ENCODE measurements around the gene MATN4.
A peak's percentile ranks its signal among the peaks of the same experiment; 100 is the strongest.

MATN4 gene

DNA sequence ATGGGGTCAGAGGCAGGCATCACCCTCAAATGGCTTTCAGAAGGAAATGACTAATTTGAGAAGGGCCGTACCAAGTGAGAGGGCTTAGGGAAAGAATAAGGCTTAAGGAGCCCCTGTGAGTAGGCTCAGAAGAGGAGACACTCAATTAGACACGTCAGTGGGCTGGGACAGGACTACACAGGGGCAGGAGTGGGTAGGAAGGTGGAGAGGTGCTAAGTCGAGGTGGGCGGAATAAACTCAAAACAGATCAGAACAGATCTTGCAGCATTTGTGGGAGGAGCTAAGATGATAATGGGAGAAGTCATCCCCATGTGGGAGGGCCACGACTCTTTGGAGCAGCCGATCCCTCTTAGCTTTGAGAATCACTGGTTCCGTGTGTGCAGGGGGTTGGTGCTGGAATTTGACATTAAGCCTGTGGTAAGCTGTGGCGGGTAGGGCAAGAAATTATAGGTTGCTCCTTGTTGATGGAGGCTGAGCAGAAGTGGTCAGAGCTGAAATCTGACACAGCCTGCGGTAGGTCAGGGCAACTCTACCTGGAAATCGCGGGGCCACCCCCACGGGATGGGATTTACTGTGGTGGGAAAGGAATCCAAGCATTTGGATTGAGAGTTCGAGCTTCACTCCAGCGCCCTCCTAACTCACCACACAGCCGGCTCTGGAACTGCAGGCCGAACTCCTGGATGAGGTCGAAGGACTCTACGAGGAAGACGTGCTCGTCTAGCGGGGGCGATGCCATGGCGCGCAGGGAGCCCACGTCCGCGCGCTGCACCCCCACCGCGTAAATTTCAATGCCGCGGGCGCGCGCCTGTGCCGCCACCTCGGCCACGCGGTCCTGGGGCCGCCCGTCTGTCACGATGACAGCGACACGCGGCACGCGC, 4.3 kb downstream of the MATN4 start:
- no peak overlapping the region for H3K4me3 ChIP-seq (ENCODE audit: insufficient read depth in 1 of 2, low read depth in 1 of 2, low read length in 2 of 2)
- no peak overlapping the region for H2BK120ac ChIP-seq (ENCODE audit: low read depth, low read length)
- no peak overlapping the region for H2AFZ ChIP-seq (ENCODE audit: low read depth, low read length)
- H3K4me2 ChIP-seq (ENCODE audit: low read length, poor library complexity, severe bottlenecking) = no peak overlapping the region
- peaks cover 0 to 5% of the 10 kb centered on the region in 2 experiments for H3K36me3 ChIP-seq (ENCODE audit: control insufficient read depth in 1 of 2, insufficient read depth in 2 of 2, low read depth in 1 of 2, low read length in 2 of 2)
- H3K23ac ChIP-seq (ENCODE audit: low read length in 2 of 2) = no peak overlapping the region
- no peak overlapping the region for H2BK15ac ChIP-seq (ENCODE audit: low read depth, poor library complexity, severe bottlenecking)
- H3K18ac ChIP-seq (ENCODE audit: low read depth in 1 of 2, low read length in 2 of 2) = no peak overlapping the region
- no peak for DNase-seq
- H3K79me1 ChIP-seq (replicated peaks; ENCODE audit: low read length, poor library complexity, severe bottlenecking) = no peaks in the 10 kb centered on the region
- peaks cover 3% of the 10 kb centered on the region for H3K4me1 ChIP-seq (ENCODE audit: control insufficient read depth, insufficient read depth, low read depth, low read length)
- H2BK12ac ChIP-seq (ENCODE audit: low read length in 2 of 2) = no peak overlapping the region
- no peak overlapping the region for H3K27ac ChIP-seq (ENCODE audit: low read length, poor library complexity, severe bottlenecking)
- no peaks in the 10 kb centered on the region for H3K9me3 ChIP-seq (ENCODE audit: control insufficient read depth, low read length)
- 95% methylated on average over 44 of the region's 47 CpGs for WGBS
- no peak overlapping the region for H3K9ac ChIP-seq (ENCODE audit: low read length)
- H3K27me3 ChIP-seq (ENCODE audit: control insufficient read depth in 1 of 2, insufficient read depth in 1 of 2, low read length in 2 of 2) = peaks cover 0 to 51% of the 10 kb centered on the region in 2 experiments
- H3K14ac ChIP-seq (ENCODE audit: low read length in 2 of 2) = no peak overlapping the region
- no peak overlapping the region for H3K4ac ChIP-seq (ENCODE audit: low read depth in 1 of 2, low read length in 2 of 2)
- no peak overlapping the region for H4K8ac ChIP-seq (ENCODE audit: low read length)
- no peak overlapping the region for H2AK5ac ChIP-seq (ENCODE audit: low read length, severe bottlenecking)
- H4K91ac ChIP-seq (ENCODE audit: low read length) = no peak overlapping the region
- no peak overlapping the region for H2BK5ac ChIP-seq (ENCODE audit: low read depth, low read length, poor library complexity, severe bottlenecking)

DNA sequence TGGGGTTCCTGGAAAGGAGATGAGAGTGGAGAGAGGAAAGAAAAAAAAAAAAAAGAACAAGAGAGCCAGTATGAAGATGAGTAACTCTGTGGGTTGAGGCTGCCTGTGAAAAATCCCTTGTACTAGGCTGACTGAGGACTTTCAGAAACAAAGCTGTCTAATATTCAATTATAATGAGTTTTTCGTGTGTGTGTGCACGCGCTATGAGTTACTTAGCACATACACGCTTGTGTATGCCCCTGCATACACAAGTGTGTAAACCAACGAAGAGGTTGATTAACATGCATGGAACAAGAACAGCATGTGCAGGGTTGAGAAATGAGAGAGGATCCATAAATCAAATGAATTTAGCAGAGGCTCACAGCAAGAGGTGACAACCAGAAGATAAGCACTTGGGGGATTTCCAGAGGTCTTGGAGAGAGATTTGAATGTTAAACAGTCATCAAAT, 6.3 kb downstream of the MATN4 start:
- peaks cover 0 to 5% of the 10 kb centered on the region in 2 experiments for H3K36me3 ChIP-seq (ENCODE audit: control insufficient read depth in 1 of 2, insufficient read depth in 2 of 2, low read depth in 1 of 2, low read length in 2 of 2)
- DNase-seq = no peak
- H4K91ac ChIP-seq (ENCODE audit: low read length) = no peak overlapping the region
- no peak overlapping the region for H2BK12ac ChIP-seq (ENCODE audit: low read length in 2 of 2)
- no peak overlapping the region for H4K8ac ChIP-seq (ENCODE audit: low read length)
- no peak overlapping the region for H2BK5ac ChIP-seq (ENCODE audit: low read depth, low read length, poor library complexity, severe bottlenecking)
- WGBS = 87% methylated on average over 5 of the region's 5 CpGs
- no peak overlapping the region for H3K4me2 ChIP-seq (ENCODE audit: low read length, poor library complexity, severe bottlenecking)
- no peak overlapping the region for H3K18ac ChIP-seq (ENCODE audit: low read depth in 1 of 2, low read length in 2 of 2)
- H3K27ac ChIP-seq (ENCODE audit: low read length, poor library complexity, severe bottlenecking) = no peak overlapping the region
- peaks cover 0 to 34% of the 10 kb centered on the region in 2 experiments for H3K27me3 ChIP-seq (ENCODE audit: control insufficient read depth in 1 of 2, insufficient read depth in 1 of 2, low read length in 2 of 2)
- H3K4me3 ChIP-seq (ENCODE audit: insufficient read depth in 1 of 2, low read depth in 1 of 2, low read length in 2 of 2) = no peak overlapping the region
- H2BK15ac ChIP-seq (ENCODE audit: low read depth, poor library complexity, severe bottlenecking) = no peak overlapping the region
- H3K4me1 ChIP-seq (ENCODE audit: control insufficient read depth, insufficient read depth, low read depth, low read length) = peaks cover 3% of the 10 kb centered on the region
- no peak overlapping the region for H3K14ac ChIP-seq (ENCODE audit: low read length in 2 of 2)
- no peaks in the 10 kb centered on the region for H3K79me1 ChIP-seq (replicated peaks; ENCODE audit: low read length, poor library complexity, severe bottlenecking)
- no peak overlapping the region for H3K4ac ChIP-seq (ENCODE audit: low read depth in 1 of 2, low read length in 2 of 2)
- H2BK120ac ChIP-seq (ENCODE audit: low read depth, low read length) = no peak overlapping the region
- H3K9me3 ChIP-seq (ENCODE audit: control insufficient read depth, low read length) = no peaks in the 10 kb centered on the region
- no peak overlapping the region for H3K9ac ChIP-seq (ENCODE audit: low read length)
- H2AFZ ChIP-seq (ENCODE audit: low read depth, low read length) = no peak overlapping the region
- no peak overlapping the region for H3K23ac ChIP-seq (ENCODE audit: low read length in 2 of 2)
- no peak overlapping the region for H2AK5ac ChIP-seq (ENCODE audit: low read length, severe bottlenecking)

DNA sequence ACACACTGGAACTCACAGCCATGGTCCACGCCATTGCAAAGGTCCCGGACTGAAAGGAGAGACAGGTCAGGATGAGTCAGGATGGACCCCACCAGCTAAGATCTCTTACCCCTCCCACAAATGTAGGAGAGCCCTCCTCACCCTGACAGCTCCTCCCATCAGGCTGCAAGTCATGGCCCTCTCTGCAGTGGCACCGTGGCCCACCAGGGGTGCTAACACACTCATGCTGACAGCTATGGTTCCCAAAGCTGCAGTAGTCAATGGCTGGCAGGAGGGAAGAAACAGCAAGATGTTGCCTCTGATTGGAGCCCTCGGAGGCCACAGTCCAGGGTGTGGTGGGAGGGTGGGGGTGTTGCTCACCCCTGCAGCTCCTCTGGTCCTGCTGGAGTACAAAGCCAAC, 7.1 kb downstream of the MATN4 start:
- H2BK15ac ChIP-seq (ENCODE audit: low read depth, poor library complexity, severe bottlenecking) = no peak overlapping the region
- no peak overlapping the region for H2BK120ac ChIP-seq (ENCODE audit: low read depth, low read length)
- H3K79me1 ChIP-seq (replicated peaks; ENCODE audit: low read length, poor library complexity, severe bottlenecking) = no peaks in the 10 kb centered on the region
- H2AFZ ChIP-seq (ENCODE audit: low read depth, low read length) = no peak overlapping the region
- H3K23ac ChIP-seq (ENCODE audit: low read length in 2 of 2) = no peak overlapping the region
- H3K4ac ChIP-seq (ENCODE audit: low read depth in 1 of 2, low read length in 2 of 2) = no peak overlapping the region
- H2AK5ac ChIP-seq (ENCODE audit: low read length, severe bottlenecking) = no peak overlapping the region
- no peak overlapping the region for H4K91ac ChIP-seq (ENCODE audit: low read length)
- H4K8ac ChIP-seq (ENCODE audit: low read length) = no peak overlapping the region
- peak overlapping the region in 1 of 2 experiments; percentile 25 for H2BK12ac ChIP-seq (ENCODE audit: low read length in 2 of 2)
- no peak overlapping the region for H3K18ac ChIP-seq (ENCODE audit: low read depth in 1 of 2, low read length in 2 of 2)
- H3K4me3 ChIP-seq (ENCODE audit: insufficient read depth in 1 of 2, low read depth in 1 of 2, low read length in 2 of 2) = no peak overlapping the region
- peak; percentile 50 for DNase-seq
- no peak overlapping the region for H3K27ac ChIP-seq (ENCODE audit: low read length, poor library complexity, severe bottlenecking)
- H3K4me1 ChIP-seq (ENCODE audit: control insufficient read depth, insufficient read depth, low read depth, low read length) = peaks cover 2% of the 10 kb centered on the region
- H3K36me3 ChIP-seq (ENCODE audit: control insufficient read depth in 1 of 2, insufficient read depth in 2 of 2, low read depth in 1 of 2, low read length in 2 of 2) = peaks cover 0 to 5% of the 10 kb centered on the region in 2 experiments
- no peak overlapping the region for H3K9ac ChIP-seq (ENCODE audit: low read length)
- WGBS = 33% methylated on average over 4 of the region's 4 CpGs
- H3K14ac ChIP-seq (ENCODE audit: low read length in 2 of 2) = no peak overlapping the region
- peaks cover 0 to 29% of the 10 kb centered on the region in 2 experiments for H3K27me3 ChIP-seq (ENCODE audit: control insufficient read depth in 1 of 2, insufficient read depth in 1 of 2, low read length in 2 of 2)
- no peak overlapping the region for H3K4me2 ChIP-seq (ENCODE audit: low read length, poor library complexity, severe bottlenecking)
- H2BK5ac ChIP-seq (ENCODE audit: low read depth, low read length, poor library complexity, severe bottlenecking) = no peak overlapping the region
- no peaks in the 10 kb centered on the region for H3K9me3 ChIP-seq (ENCODE audit: control insufficient read depth, low read length)

DNA sequence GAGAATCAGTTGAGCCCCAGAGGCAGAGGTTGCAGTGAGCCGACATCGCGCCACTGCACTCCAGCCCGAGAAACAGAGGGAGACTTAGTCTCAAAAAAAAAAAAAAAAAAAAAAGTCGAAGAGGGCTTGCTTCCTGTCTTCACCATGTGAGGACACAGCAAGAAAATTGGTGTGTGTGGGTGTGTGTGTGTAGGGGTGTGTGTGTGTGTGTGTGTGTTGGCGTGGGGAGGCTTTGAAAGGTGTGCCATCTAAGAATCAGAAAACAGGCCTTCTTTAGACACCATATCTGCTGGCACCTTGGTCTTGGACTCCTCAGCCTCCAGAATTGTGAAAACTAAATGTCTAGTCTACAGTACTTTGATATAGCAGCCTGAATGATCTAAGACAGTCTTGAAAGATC, 8.3 kb downstream of the MATN4 start:
- no peak overlapping the region for H2BK15ac ChIP-seq (ENCODE audit: low read depth, poor library complexity, severe bottlenecking)
- H3K4me1 ChIP-seq (ENCODE audit: control insufficient read depth, insufficient read depth, low read depth, low read length) = peaks cover 2% of the 10 kb centered on the region
- no peak overlapping the region for H4K91ac ChIP-seq (ENCODE audit: low read length)
- WGBS = 95% methylated on average over 5 of the region's 6 CpGs
- H2BK12ac ChIP-seq (ENCODE audit: low read length in 2 of 2) = no peak overlapping the region
- no peaks in the 10 kb centered on the region for H3K9me3 ChIP-seq (ENCODE audit: control insufficient read depth, low read length)
- no peak overlapping the region for H3K4ac ChIP-seq (ENCODE audit: low read depth in 1 of 2, low read length in 2 of 2)
- H3K18ac ChIP-seq (ENCODE audit: low read depth in 1 of 2, low read length in 2 of 2) = no peak overlapping the region
- no peaks in the 10 kb centered on the region for H3K79me1 ChIP-seq (replicated peaks; ENCODE audit: low read length, poor library complexity, severe bottlenecking)
- H3K4me2 ChIP-seq (ENCODE audit: low read length, poor library complexity, severe bottlenecking) = no peak overlapping the region
- H3K27me3 ChIP-seq (ENCODE audit: control insufficient read depth in 1 of 2, insufficient read depth in 1 of 2, low read length in 2 of 2) = peaks cover 0 to 20% of the 10 kb centered on the region in 2 experiments
- H2AFZ ChIP-seq (ENCODE audit: low read depth, low read length) = no peak overlapping the region
- H3K23ac ChIP-seq (ENCODE audit: low read length in 2 of 2) = no peak overlapping the region
- no peak overlapping the region for H2BK120ac ChIP-seq (ENCODE audit: low read depth, low read length)
- H3K27ac ChIP-seq (ENCODE audit: low read length, poor library complexity, severe bottlenecking) = no peak overlapping the region
- no peak overlapping the region for H4K8ac ChIP-seq (ENCODE audit: low read length)
- no peak overlapping the region for H2AK5ac ChIP-seq (ENCODE audit: low read length, severe bottlenecking)
- no peak for DNase-seq
- H2BK5ac ChIP-seq (ENCODE audit: low read depth, low read length, poor library complexity, severe bottlenecking) = no peak overlapping the region
- H3K4me3 ChIP-seq (ENCODE audit: insufficient read depth in 1 of 2, low read depth in 1 of 2, low read length in 2 of 2) = no peak overlapping the region
- H3K36me3 ChIP-seq (ENCODE audit: control insufficient read depth in 1 of 2, insufficient read depth in 2 of 2, low read depth in 1 of 2, low read length in 2 of 2) = peaks cover 0 to 5% of the 10 kb centered on the region in 2 experiments
- no peak overlapping the region for H3K14ac ChIP-seq (ENCODE audit: low read length in 2 of 2)
- no peak overlapping the region for H3K9ac ChIP-seq (ENCODE audit: low read length)

Data from mesenchymal stem cell (in vitro differentiated cells and primary cell).